ENCODE results near the gene TLL1.

The TLL1 gene

DNA sequence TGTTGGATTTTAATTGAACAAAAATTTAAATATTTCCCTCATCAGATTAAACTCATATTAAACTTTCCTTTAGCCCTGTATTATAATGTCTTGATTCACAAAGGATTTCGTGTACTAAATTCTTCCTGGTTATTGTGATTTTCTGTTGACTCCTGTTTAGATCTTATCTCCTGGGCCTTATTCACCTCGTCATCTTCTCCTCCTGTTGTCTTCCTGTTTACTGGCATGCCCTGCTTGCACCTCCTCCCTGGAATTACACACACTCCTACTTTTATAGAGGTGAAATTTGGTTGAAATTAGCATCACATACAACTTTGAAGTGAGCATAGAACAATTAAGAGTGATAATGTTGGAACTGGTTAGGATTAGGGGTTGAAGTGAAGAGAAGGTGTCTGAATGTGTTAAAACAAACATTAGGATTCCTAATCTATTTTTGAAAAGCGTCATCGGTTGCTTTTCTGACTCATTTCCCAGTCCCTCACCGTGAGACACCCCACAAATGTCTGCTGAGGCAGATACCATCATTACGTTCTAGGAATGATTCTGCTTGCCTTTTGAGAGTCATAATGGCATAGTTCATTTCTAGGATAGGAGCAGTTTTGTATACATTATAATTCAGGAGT lies 32.5 kb downstream of the TLL1 start:
- DNase-seq, result no peak

DNA sequence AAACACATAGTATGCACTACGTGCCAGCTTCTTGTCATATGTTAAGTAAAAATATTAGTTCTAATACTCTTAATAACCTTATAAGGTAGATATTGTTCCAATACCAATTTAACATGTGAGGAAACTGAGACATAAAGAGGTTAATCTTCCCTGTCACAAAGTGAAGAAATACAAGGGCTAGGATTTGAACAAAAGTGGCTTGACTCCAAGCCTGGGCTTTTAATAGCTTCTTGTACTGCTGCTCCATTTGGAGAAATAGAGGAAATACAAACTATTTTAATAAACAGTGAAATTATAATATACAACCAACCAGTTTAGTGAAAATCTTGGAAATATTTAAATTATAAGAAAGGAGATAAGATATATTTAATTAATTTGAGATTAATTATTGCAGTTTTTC lies 33.2 kb downstream of the TLL1 start:
- no peak for DNase-seq

DNA sequence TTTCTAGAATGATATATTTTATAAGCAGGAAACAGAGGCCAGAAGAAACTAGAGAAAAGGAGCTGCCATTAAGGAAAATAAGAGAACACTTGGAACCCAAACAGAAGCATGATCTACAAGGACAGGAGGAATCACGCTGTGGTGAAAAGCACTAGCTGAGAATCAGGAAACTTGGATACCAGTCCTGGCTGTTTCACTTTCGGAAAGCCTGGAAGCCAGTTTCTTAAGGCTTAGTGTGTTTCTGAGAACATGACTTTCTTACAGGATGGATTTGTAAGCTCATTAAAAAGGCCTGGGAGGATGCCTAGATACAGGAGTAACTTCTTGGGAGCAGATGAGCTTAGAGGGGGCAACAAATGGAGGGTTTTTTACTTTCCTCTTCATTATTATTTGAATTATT lies 36.9 kb downstream of the TLL1 start:
- no peak for DNase-seq

DNA sequence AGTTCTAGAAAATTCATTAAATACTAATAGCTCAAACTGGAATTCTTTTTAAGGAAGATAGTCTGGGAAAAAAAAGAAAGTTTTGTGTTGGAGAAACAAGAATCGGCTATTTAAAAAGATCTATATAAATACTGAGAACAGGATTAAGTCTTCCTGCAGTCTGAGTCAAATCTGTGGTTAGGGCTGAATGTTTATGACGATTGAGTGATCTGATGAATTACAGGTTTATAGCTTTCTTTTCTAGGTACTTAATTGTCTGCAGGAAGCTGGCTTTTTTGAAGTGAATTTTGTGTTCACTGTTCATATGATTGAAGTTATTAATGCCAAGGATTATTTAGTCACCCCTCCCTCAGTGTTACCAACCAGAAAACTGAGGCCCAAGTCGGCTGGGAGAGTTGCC lies 42.2 kb downstream of the TLL1 start:
- no peak for DNase-seq

DNA sequence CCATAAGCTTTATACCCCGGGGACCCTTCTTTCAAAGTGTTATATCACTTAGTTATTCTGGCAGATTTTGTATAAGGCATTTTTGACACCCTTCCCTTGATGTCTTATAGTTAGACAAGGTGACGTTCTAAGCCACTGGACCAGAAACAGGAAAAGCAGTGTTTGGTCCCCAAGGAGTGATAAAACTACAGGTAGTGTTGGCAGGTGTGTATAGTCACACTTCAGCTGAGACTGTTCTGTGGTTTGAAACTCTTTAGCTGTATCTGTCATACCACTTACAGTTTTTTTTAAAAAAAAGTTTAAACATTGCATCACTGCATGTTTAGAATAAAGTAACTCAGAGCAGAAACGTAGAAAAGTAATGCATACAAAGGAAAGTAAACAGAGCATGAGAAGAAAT lies 48.5 kb downstream of the TLL1 start:
- DNase-seq, result no peak

DNA sequence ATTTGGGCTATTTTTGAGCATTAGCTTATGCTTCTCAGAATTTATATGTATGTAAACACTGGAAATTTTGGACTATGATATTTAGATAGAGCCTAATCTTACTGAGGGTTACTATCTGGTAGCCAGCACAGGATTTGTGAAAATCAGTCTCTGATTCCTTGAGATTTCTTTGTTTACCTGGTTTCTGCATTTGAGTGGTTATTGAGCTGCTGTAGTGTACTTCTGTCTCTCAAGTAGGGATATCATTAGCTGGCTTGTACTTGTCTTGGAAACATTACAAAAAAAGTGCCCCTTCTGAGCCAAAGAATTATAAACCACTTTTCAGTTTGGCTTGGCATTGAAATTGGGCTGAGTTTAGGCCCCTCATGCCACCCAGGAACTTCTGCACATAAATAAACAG lies 49.7 kb downstream of the TLL1 start:
- DNase-seq, result no peak

DNA sequence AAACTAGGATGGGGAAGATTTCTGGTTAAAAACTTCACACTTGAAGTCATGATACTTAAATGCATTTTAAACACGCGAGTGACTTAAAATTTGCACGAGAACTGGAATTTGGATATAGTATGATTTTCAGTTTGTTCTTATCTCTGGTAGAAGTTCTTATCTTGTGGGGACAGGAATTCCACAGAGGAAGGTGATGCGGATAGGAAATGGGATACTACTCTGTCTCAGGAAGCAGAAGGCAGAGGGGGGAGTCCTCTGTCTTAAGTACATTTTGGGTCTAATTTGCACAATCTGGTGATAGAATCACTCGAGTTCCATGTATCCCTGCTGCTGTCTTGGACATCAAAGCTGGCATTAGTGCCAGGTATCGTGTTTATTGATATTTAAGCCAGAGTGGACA lies 53.3 kb downstream of the TLL1 start:
- DNase-seq, result no peak

DNA sequence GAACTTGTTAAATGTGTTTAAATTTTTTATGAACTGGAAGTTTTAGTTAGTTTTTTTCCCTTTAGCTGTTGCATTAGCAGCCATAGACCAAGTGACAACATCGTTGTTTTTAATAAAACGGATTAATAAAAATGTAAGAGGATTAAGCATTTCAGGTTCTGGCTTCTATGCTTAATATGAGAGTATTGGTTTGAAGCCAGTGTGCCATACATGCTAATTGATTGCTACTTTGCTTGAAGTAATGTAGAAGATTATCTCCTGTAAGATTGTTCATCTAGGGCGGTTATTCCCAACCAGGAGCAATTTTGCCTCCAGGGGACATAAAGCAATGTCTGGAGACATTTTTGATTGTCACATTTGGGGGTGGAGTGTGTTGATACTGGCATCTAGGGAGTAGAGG lies 54.3 kb downstream of the TLL1 start:
- DNase-seq, result no peak

DNA sequence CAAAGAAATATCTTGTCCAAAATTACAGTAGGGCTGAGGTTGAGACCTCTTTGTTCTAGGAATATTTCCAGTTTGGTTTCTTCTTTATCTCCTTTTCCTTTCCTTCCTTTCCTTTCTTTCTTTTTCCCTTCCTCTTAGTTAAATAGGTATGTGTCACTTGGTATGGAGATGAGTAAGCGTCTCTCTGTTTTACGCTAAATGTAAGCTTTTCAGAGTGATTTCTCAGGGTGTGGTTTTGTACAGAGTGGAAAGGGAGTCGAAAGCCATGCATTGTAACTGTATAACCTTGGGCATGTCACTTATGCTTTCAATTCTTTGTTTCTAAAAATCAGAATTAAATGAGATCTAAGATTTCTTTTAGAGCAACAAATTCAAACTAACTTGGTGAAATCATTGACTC lies 54.8 kb downstream of the TLL1 start:
- no peak for DNase-seq

DNA sequence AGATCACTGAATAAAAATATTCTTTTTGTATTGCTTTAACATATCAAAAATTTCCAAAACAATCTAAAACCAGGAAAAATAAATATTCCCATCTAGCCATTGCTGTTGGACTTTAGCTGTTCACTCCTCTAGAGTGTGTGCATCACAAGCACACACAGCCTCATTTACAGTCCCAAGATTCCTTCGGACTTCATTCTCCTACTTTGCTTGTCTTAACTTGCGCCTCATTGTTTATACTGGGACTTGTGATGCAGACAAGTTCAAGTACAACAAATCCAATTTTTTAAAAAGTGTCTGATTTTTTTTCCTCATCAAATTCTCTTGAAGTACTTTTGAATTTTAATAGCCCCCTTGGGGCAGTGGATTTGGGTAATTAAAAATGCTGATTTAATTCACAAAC lies 55.6 kb downstream of the TLL1 start:
- DNase-seq, result no peak

DNA sequence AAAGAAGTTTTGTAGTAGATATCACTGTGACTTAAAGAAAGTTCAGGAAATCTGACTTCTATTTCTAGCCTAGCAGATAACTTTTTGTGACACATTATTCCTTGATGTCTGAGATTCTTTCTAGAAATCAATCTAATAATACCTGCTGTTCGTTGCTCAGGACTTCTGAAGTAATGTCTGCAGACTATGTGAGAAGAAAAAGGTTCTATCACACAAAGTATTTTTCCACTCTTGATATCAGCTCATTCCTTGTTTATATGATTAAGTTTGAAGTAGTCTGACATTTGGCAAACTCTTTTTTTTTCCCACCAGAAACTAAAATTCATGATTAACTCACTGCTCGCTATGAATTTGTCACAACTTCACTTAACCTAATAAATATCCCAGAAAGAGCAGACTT lies 56.6 kb downstream of the TLL1 start:
- no peak for DNase-seq

DNA sequence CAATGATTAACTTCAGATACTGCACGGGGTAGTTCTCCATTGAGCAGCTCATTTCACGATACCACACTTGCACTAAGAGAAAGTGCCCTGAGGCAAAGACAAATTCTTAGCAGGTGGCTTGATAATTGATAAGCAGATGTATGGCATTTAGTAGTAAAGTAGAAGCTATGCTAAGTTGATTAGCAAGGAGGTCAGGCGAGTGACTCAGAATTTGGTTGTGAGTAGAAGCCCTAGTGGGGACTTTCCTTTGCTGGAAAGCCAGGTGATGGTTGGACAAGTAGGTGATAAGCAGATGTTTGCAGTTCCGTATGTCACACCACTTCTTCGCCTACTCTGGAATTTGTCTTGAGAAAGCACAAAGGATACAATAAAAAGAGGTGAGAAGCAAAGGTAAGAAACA lies 58.7 kb downstream of the TLL1 start:
- no peak for DNase-seq

DNA sequence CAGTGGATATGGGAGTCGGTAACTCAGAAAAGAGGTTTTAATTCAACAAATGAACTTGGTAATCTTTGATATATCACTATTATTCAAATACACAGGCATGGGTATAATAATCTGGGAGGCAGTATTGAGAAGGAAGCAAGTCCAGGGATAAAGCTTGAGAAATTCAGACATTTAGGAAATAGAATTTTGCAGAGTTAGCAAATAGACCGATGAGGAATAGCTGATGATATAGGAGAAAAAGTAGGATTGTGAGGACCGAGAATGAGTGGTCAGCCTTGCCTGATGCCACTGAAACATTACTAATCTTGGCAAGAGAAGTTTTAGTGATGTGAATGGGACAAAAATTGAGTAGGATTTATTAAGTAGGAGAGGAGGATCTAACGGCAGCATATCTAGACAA lies 71.9 kb downstream of the TLL1 start:
- DNase-seq, result no peak

DNA sequence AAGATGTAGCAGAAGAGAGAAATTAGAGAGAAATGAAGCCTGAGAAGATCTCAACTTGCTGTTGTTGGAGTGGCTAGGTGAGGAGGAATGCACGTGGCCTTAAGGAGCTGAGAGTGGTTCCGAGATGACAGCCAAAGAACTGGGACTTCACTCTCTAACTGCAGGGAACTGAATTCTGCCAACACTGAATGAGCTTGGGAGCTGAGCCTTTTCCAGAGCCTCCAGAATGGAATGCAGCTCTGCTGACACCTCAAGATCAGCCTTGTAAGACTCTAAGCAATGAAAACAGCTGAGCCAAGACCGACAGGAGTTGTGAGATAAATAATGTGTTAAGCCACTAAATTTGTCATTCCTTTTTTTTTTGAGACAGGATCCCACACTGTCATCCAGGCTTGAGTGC lies 73.0 kb downstream of the TLL1 start:
- no peak for DNase-seq

DNA sequence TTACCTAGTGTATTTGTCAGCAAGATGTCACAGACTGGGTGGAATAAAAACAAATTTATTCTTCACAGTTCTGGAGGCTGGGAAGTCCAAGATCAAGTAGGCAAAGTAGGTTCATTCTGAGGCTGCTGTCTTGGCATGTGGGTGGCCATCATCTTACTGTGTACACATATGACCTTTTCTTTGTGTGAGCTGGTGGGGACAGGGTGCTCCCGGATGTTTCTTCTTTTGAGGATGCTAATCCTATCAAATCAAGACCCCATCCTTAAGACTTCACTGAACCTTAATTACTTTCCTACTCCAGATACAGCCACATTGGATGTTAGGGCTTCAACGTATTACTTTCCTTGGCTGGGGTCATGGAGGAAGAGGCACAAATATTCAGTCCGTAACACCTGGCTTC lies 74.0 kb downstream of the TLL1 start:
- no peak for DNase-seq

DNA sequence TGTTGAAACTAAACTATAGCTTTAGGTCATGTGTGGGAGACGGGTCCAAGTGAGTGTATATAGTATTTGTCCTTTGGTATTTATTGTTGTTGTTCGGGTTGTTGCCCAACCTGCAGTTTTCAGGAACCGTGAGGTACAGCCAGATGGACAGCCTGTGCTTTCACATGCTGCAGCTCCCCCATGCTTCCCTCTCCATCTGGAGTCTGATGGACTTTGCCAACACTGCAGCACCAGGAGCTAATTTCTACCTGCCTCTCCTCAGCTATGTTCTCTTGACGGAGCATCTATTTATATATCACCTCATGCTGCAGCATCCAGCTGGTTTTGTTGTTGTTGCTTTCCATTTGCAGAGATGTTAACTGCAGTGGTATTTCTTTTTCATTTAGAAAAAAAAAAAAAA lies 80.1 kb downstream of the TLL1 start:
- no peak for DNase-seq

DNA sequence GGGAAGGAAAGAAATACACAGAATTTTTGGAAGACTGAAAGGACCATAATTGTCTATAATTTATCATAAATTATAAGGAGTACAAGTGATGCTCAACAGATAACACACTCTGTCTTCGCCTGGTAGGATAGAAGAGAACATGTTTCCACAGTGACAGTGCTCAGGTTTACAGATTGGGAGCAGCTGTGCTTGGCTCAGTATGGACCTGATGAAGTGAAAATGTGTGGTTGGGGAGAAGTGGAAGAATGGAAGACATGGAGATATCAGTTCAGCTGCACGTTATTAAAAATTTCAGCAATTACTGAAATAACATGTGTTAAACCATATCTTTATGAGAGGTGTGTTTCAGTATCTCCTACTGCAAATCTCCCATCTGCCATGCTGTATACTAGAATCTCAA lies 90.6 kb downstream of the TLL1 start:
- no peak for DNase-seq

DNA sequence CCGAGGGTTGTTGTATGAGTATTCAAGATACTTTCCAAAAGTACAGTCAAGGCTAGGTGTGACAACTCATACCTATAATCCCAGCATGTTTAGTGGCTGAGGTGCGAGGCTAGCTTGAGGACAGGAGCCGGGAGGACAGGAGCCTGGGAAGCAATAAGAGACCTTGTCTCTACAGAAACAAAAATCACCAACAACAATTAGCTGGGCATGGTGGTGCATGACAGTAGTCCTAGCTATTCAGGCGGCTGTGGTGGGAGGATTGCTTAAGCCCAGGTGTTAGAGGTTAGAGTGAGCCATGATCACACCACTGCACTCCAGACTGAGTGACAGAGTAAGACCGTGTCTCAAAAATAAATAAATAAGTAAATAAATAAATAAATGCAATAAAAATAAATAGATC lies 91.6 kb downstream of the TLL1 start:
- DNase-seq, result no peak

DNA sequence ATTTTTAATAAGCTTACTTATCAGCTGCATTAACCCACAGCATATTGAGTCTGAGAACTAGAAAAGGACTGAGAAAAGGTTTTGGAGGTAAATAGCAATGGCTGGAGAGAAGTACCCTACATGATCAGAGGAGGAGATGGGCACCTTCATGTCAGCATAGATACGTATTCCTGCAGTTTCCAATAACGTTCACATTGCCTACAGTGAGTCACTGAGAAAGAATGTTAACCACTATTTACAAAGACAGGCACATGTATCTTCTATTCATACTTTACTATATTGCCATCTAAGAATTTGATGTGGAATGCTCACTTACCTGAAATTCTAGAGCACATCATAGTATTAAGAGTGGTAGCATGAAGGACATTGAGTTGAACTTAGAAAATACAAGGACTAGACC lies 92.5 kb downstream of the TLL1 start:
- no peak for DNase-seq

DNA sequence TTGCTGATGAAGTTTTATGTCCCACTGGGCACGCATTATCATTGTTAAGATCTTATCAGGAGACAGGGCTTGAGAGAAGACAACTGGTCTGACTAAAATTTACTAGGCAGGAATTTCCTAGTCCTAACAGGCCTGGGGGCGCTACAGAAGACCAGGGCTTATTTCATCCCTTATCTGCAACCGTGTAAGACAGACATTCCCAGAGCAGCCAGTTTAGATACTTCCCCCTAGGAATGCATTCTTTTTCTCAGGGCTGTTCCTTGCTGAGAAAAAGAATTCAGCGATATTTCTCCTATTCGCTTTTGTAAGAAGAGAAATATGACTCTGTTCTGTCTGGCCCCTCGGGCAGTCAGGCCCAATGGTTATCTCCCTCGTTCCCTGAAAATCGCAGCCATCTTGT lies 93.8 kb downstream of the TLL1 start:
- DNase-seq, result no peak

DNA sequence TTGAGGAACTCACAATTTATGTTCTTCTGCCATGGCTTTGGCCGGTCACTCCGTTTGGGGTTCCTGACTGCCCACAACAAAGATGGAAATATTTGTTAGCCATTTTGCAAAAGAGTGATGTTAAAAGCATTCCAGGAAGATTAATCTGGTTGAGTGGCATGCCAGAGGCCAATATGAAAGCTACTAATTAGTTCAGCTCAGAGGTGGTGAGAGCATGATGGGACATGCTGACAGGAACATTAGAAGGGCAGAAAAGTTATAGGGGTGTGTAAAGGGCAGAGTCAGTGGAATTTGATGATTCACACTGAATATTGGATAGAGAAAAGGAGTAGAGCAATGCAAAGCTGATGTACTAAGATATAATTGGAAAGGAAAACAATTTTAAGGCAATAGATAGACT lies 94.4 kb downstream of the TLL1 start:
- no peak for DNase-seq

DNA sequence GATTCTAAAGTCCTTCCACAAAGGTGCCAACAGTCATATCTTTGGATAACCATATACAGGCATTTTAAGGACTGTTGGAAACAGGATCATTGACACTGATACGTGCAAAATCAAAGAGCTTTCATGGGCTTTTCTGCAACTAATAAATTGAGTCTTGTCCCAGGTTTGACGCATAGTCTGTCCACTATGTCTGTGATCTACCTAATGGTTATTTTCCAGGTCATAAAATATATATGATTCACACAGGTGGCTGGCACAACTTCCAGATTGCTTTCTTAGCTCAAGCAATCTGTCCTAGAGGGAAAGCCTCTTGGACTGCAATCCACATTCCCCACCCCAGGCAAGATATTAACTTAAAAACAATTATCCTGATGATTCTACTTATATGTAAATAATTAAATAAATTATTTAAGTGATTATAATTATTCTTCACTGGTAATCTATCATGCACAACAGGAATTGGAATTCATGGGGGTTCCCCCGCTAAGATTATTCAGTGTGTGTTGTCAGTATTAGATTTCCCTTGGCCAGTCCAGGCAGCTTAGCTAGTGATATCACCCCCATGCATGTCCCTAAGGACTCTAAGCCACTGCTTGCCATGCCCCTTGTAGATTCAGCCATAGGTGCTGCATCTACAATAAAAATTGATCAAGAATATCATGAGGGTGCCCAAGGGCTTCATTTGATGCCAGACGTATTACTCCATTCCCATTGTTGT lies 97.8 kb downstream of the TLL1 start:
- no peak for DNase-seq

DNA sequence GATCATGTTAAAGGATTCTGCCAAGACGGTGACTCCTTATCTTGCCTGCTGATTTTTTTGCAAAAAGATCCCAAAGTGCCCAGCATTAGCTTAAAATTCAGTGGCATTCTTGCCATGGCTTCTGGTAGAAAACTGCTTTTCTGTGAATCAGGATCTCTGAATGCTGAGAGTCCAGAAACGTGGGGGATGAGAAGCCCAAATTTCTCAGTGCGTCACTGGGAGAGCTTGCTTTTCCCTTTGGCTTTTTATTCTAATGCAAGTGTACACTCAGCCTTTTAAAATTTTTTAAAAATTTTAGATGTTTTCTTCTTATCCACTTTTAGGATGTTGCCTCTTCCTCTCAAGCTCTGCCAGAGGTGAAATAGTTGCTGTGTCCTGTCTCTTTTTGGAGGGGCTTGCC lies 98.4 kb downstream of the TLL1 start:
- DNase-seq, result no peak

DNA sequence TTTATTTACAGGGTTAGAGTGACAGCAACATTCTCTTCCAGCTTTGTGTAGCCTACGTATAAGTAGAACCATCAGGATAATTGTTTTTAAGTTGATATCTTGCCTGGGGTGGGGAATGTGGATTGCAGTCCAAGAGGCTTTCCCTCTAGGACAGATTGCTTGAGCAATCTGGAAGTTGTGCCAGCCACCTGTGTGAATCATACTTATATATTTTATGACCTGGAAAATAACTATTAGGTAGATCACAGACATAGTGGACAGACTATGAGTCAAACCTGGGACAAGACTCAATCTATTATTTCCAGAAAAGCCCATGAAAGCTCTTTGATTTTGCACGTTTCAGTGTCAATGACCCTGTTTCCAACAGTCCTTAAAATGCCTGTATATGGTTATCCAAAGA lies 98.9 kb downstream of the TLL1 start:
- DNase-seq, result no peak

DNA sequence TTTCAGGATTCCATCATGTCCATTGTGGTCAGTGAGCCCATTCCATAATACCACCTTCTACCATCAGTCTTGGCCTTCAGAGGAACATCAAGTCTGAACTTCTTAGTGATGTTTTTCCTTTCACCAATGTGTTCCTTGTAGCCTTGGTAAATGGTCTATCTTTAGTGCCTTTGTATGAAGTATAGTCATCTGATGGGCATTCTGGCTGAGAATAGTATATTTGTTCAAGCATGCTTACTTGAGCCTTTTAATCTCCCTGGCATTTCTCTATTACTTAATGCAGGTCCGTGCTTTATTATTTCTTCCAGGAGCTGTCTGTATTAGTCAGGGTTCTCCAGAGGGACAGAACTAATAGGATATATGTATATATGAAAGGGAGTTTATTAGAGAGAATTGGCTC lies 99.7 kb downstream of the TLL1 start:
- no peak for DNase-seq
